A172 (cell line): Measurements from ENCODE around the gene TUBB3. TPM values are rescaled to one million over a fixed set of nuclear protein-coding genes. Genes with fewer than 3 reads are reported as not detected.

Experiments
- DNase-seq: peaks from one replicate; pipeline ENCODE4 v3.0.0-alpha.2; 2015; ENCODE audit warnings: low spot score
- total RNA-seq: library from RNA; depleted of rRNA; stranded (reverse); fragments of >200 nt; shearing (Covaris generic); gene quantifications from 2 replicates; pipeline ENCODE4 v1.2.3, GENCODE V29; 2014

Gene TUBB3
- total RNA-seq, 1 experiment from 2014 or later = 743 TPM

DNA sequence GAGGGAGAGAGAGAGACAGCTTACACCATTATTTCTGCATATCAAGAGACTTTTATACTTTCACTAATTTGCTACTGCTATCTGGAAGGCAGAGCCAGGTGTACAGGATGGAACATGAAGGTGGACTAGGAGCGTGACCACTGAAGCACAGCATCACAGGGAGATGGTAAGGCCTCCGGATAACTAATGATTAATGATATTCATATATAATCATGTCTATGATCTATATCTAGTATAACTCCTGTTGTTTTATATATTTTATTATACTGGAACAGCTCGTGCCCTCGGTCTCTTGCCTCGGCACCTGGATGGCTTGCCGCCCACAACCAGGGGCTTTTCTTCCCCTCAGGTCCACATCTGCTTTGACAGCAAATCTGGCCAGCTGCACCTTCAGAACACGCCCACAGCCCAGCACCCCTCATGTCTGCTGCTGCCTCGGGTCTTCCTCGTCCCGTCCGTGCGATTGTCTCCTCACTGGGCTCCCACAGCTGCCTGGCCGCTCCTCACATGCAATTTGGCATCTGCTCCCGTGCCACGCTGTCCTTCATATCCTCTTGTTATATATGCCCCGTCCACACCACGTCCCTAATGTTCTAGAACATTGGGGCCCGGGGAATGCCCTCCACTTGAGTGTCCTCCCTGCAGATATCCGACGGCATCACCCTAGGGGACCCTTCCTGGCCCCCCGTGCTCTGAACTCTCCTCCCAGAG, 15.2 kb downstream of the TUBB3 start:
- DNase-seq = no peak

DNA sequence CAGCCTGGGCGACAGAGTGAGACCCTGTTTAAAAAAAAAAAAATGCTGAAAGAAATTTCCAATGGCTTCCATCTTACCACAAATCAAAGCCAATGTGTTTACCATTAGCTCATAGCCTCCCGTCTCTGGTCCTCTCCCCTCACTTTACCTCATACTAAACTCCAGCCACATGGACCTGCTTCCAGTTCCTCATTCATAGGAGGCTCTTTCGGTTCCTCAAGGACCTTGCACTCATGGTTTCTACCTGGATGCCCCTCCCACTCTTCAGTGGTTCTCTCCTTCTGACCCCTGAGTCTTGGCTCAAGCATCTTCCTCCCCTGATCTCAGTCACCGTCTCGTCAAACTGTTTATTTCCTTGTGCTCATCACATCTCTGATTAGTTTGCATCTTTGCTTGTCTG, 21.6 kb downstream of the TUBB3 start:
- DNase-seq = no peak

DNA sequence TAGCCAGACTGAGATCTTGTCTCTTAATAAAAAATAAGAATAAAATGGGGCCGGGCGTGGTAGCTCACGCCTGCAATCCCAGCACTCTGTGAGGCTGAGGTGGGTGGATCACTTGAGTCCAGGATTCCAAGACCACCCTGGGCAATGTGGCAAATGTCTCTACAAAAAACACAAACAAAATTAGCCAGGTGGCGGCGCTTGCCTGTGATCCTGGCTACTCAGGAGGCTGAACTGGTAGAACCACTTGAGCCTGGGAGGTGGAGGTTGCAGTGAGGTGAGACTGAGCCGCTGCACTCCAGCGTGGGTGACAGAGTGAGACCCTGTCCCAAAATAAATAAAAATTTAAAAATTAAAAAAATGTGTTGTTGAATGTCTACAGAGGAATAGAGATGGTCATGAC, 22.5 kb downstream of the TUBB3 start:
- no peak for DNase-seq

DNA sequence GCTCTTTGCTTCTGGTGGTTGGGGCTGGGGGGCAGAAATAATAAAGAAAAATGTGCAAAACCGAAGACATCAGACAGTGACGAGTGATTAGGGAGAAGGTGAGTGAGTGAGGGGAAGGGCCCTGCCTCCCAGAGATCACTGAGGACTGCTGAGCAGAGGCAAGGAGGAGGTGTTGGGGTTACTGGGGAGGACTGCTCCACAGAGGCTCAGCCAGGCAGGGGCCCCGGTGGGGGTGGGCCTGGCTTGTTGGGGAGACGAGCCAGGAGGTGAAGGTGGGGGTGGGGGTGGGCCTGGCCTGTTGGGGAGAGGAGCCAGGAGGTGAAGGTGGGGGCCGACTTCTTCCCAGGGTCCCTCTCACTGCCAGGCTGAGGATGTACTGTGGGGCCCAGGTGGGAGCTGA, 23.4 kb downstream of the TUBB3 start:
- no peak for DNase-seq

DNA sequence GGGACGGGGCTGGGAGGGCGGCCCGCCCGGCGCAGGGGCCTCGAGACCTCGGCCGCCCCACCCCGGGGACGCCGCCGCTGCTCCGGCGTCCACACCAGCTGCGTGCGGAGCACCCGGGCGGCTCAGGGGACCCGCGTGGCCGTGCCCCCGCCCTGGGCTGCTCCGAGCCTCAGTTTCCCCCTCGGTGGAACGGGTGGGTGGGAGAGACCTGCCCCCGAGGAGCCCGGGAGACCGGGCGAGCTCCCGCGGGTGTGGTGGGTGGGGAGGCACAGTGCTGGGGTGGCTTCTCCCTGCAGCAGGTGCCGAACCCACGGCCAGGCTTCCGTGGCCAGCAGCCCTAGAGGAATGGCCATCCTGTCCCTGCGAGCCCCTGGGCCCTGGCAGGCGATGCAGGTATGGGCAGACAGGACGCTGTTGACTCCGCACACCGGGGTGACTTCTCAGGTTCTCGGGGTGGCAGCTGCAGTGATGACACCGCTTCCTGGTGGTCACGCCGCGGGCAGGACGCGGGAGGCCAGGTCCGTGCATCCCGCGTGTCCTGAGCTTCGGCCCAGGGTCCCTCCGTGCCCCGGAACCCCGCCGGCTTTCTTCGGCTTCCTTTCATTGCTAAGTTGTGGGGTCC, 26.1 kb downstream of the TUBB3 start:
- DNase-seq = no peak

DNA sequence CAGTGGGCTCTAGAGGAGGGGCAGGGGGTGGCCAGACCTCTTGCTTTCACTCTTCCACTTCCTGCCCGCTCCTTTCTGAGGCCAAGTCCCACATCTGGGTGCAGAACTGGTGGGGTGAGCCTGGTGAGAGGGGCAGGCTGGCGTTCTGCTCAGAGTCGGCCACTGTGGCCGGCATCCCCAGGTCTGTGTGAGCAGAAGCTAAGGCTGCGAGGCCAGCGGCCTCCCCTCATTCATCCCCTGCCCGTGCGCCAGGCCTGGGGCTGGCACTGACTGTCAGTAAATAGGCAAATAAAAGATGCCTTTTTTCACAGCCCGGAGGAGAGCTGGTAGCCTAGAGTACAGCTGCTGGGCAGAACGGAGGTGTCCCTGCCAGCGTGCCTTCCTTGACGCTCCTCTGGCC, 26.6 kb downstream of the TUBB3 start:
- no peak for DNase-seq

DNA sequence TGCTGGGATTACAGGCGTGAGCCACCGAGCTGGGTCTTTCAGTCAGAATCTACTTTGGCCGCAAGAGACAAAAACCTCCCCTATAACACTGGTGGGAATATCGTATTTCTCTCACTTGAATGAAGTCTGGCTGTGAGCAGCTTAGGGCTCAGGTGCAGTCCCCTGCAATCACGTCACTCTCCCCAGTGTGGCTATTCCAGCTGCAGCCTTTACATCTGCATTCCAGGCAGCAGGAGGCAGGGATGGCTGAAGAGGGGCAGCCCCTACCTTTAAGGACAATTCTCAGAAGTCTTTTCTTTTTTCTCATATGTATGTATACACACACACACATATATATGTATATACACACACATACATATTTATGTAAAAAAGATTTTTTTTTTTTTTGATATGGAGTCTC, 28.4 kb downstream of the TUBB3 start:
- DNase-seq = no peak

DNA sequence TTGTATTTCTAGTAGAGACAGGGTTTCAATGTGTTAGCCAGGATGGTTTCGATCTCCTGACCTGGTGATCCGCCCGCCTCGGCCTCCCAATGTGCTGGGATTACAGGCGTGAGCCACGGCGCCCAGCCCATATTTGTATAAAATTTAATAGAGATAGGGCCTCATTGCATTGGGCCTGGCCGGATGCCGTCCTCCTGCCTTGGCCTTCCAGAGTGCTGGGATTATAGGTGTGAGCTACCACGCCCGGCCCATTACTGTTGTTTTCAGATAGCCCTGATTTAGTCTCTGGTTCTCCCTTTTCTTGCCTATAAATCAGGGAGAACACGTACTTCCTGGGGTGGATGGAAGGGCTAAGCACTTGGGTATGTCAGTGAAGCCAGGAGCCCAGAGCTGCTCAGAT, 28.9 kb downstream of the TUBB3 start:
- no peak for DNase-seq

DNA sequence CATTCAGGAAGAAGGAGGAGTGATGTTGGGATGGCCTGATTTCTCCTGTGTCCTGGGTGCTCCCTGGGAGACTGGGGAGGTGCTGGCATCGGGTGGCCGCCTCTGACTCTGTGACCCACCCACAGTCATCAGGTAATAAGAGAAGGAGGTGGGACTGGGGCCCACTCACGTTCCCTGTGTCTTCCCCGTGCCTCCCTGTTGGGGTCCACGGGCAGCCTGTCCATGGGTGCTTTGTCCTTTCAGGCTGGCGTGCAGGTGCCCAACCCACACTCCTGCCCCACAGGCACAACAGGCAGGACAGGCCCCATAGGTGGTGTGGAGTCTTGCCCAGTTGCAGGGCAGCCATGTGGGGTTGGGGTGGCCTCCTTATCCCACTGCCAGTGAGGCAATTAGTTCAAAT, 29.4 kb downstream of the TUBB3 start:
- DNase-seq = no peak

DNA sequence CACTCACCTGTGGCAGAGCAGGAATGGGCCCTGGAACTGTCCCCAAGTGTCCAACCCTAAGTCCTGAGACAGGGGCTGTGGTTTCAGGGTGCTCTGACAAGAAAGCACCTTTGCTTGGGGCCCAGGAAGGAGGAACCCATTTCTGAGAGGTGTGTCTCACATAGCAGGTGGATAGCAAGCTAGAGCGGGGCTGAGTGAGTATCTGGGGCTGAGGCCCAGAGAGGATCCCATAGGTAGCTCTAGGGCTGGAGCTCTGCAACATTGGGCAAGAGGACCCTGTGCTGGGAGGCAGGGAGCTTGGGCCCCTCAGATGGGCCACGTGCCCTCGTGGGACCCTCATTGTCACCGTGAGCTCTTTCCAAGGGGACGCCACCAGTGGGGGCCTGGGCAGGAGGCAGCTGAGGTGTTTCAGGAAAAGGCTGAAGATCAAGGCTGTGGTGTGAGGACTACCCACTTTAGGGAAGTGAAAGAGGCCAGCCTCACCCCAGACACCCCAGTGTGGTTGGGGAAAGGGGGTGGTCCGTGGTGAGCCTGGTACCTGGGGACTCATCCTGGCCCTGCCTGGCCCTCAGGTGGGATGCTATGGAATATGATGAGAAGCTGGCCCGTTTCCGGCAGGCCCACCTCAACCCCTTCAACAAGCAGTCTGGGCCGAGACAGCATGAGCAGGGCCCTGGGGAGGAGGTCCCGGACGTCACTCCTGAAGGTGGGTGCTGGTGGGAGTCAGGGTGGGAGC, 30.7 kb downstream of the TUBB3 start:
- no peak for DNase-seq

DNA sequence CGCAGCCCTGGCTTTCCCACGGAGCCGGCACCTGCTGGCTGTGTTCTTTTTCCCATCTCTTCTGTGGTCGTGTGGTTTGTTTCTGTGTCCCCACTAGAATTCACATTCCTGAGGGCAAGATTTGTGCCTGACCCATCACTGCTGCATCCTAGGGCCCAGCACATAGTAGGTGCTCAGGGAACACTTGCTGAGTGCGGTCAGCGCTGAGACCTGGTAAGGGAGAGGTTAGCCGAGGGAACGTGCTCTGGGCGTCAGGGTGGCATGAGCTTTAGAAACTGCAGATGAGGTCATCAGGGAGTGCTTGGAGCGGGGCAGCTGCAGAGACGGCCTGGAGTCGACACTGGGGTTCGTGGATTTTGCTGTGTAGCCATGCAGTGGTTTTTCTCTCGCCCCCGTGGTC, 31.3 kb downstream of the TUBB3 start:
- DNase-seq = no peak

DNA sequence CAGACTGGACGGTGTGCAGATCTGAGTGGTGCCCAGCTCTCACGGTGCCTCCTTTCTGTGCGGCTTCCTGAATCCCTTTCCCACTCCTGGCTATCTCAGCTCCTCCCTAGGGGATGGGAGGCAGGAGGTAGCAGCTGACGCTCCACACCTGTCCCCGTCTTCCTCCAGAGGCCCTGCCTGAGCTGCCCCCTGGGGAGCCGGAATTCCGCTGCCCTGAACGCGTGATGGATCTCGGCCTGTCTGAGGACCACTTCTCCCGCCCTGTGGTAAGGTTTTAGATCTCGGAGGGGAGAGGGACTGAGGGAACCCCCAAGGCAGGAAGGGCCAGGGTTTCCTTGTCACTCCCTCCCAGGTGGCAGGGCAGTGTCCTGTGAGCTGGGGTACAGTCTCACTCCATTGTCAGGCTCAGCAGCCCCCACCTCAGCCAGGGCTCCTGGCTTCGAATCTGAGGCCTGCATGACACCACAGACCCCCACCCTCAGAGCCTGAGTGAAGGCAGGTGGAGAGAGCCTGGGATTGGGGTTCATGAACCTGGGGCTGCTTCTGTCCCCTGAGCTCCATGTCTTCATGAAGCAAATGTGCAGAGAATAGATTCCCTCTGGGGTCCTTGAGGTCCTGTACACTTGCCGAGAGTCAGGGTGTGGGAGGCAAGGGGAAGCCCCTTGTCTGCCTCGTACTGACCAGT, 32.0 kb downstream of the TUBB3 start:
- no peak for DNase-seq

DNA sequence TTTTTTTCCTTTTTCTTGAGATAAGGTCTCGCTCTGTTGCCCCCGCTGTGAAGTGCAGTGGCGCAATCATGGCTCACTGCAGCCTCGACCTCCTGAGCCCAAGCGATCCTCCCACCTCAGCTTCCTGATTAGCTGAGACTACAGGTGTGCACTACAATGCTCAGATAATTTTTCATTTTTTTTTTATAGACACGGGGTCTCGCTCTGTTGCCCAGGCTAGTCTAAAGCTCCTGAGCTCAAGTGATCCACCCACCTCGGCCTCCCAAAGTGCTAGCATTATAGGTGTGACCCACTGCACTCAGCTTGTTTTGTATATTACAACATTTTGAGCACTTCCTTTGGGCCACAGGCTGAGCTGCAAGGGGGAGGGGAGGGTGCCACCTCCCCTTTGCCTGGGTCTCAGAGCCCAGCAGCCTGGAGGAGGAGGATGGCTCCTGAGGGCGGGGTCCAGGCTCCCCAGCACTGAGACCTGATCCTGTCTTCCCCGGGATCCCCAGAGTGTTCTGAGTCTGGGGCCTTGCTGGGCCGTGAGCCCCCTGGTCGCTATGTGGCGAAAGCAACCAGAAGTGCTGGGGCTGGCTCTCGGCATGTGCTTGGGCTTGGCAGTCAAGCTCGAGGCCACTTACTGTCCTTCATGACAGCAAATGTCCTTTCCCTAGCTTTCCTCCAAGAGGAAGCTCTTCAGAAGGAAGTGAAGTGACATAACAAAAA, 33.5 kb downstream of the TUBB3 start:
- DNase-seq = no peak

DNA sequence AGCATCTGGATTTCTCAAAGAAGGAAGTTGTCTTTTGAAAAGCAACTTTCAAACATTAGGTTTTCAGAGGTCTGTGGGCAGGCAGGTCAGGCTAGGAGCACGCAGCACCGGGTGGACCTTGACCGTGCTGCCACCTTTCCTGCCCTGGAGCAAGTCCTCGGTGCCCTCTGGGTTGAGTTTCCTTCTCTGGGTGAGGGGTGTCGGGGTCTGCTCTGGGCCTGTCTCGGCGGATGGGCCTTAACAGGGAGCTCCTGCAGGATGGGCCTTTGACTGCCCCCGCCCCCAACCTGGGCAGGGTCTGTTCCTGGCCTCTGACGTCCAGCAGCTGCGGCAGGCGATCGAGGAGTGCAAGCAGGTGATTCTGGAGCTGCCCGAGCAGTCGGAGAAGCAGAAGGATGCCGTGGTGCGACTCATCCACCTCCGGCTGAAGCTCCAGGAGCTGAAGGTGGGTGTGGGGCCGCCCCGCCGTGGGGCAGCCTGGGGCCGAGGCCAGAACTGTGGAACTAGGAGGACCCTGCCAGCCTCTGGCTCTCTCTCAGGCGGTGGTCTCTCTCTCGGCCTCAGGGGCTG, 34.2 kb downstream of the TUBB3 start:
- no peak for DNase-seq

DNA sequence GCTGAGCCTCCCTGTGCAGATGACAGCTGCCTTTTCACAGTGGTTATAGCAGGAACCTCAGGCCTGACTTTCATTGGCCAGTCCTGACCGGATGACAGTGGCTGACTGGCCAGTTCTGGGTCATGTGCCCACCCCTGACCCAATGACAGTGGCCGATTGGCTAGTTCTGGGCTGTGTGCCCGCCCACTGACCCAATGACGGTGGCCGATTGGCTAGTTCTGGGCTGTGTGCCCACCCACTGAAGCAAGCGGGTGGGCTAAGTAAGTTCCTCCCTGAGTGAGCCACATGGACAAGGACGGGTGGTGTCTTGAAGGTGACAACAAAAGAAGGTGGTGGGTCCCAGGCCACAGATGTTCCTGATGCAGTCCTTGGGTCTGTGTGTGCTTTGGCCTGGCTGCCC, 34.9 kb downstream of the TUBB3 start:
- peak; percentile 50 for DNase-seq

DNA sequence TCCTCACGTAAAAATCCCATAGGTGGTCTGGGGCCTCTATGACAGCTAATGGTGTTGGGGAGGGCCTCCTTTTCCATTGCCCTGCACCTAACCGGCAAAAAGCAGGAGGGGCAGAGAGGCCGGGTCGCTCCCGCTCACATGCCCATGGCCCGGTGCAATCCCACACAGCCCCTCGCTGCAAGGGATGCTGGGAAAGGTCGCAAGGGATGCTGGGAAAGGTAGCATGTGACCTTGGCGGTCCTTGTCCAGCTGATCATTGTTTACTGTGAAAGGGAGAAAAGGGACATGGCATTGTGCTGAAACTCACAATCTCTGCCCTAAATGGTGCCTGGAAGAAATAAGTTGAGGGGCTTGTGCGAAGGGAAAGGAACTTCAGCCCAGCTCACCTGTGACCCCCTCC, 35.5 kb downstream of the TUBB3 start:
- no peak for DNase-seq

DNA sequence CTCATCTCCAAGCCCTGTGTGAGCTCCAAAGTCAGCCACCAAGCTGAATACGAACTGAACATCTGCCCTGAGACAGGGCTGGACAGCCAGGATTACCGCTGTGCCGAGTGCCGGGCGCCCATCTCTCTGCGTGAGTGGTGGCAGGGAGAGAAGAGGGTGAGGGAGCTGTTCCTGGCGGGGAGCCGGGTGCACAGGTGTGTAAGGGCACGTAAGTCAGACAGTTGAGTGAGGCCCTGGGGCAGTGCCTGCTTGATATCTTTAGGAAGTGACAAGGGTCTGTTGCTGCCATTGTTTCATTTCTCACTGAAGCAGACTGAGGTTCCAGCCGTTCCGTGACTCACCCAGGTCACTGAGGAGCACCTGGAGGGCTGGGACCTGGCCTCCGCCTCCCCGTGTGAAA, 37.8 kb downstream of the TUBB3 start:
- DNase-seq = no peak

DNA sequence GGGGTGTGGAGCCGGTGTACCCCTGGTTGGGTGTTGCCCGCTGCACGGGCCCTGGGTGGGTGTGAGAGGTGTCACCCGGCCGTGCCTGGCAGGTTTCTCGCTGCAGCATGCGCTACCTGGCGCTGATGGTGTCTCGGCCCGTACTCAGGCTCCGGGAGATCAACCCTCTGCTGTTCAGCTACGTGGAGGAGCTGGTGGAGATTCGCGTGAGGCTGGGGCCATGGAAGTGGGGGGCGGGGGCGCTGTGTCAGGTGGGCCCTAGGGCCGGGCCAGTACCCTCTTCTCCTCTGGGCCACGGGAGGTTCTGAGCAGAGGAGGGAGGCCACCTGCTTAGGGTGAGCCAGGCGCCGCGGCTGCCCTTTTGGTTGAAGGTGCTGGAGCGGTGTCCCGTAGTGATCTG, 38.8 kb downstream of the TUBB3 start:
- no peak for DNase-seq

DNA sequence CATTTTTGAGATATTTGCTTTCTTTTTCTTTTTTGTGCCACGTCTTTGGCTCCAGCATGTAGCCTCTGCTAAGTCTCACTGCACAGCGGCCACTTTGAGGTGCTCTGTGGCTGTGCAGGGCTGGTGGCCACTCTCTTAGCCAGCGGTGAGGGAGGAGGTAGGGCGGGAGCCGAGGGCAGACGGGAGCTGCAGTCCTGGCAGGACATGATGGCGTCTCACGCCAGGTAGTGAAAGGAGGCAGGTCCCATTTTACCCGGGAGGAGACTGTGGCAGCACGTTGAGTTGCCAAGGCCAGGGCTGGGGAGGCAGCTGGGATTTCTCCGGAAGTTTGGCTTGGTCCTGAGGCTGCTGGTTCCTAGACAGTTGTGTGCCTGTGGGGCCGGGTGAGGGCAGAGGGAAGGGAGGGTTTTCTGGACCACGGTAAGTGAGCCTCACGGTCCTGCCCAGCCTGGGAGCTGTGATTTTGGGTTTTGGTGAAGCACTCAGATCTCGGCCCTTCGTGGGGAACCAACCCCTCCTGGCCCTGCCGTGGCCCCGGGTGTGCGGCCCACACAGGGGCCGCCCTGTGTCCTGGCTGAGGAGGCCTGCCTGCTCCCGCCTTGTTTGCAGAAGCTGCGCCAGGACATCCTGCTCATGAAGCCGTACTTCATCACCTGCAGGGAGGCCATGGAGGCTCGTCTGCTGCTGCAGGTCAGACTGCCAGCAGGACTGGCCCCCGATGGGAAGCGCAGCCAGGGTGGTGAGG, 39.8 kb downstream of the TUBB3 start:
- DNase-seq = no peak

DNA sequence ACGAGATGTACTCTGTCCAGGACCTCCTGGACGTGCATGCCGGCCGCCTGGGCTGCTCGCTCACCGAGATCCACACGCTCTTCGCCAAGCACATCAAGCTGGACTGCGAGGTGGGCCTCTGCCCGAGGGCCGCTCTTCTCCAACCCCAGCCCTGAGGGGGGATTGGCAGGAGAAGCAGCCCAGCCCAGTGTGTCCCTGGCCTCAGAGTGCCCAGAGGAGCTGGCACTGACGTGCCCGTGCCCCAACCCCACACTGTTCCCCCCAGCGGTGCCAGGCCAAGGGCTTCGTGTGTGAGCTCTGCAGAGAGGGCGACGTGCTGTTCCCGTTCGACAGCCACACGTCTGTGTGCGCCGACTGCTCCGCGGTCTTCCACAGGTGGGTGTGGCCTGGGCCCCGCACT, 41.1 kb downstream of the TUBB3 start:
- DNase-seq = no peak
